Non-pigmented ciliary epithelial cell (primary cell): ENCODE measurements around the gene TRIP6.

Experiments
- DNase-seq: peaks from one replicate; pipeline ENCODE4 v3.0.0-alpha.2; 2010; ENCODE audit warnings: low read depth

Gene TRIP6, protein sequence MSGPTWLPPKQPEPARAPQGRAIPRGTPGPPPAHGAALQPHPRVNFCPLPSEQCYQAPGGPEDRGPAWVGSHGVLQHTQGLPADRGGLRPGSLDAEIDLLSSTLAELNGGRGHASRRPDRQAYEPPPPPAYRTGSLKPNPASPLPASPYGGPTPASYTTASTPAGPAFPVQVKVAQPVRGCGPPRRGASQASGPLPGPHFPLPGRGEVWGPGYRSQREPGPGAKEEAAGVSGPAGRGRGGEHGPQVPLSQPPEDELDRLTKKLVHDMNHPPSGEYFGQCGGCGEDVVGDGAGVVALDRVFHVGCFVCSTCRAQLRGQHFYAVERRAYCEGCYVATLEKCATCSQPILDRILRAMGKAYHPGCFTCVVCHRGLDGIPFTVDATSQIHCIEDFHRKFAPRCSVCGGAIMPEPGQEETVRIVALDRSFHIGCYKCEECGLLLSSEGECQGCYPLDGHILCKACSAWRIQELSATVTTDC

DNA sequence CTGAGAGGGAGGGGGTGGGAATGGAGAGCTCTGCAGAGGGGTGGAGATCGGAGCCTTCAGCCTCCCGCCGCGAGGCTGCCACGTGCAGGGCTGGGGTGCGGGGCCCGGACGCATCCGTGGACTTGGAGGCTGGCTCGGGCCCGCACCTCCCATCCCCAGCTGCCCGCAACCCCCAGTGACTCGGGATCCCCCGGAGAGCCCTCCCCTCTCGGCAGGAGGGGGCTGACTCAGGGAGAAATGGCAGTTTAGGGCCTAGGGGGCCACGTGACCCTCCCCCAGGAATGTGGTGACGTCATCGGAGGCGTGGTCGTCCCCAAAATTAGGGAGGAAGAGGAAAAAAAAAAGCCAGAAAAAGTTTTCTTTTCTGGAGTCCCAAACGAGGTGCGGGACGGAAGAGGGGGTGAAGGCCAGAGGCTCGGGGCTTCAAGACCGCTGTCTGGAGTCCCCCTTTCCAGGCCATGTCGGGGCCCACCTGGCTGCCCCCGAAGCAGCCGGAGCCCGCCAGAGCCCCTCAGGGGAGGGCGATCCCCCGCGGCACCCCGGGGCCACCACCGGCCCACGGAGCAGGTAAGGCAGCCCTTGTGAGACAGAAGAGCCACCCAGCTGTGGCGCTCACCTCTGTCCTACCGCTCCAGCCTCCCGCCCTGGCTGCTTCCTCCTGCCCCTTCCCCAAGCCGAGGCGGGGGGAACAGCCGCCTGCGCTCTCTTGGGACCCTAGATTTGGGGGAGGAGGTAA is at the start of gene TRIP6:
TRIP6 (plus strand) TSS at position 348 of the 736 bp plus-strand sequence; CDS start at position 459, 111 bp downstream.
- DNase-seq, result peak; percentile 67

DNA sequence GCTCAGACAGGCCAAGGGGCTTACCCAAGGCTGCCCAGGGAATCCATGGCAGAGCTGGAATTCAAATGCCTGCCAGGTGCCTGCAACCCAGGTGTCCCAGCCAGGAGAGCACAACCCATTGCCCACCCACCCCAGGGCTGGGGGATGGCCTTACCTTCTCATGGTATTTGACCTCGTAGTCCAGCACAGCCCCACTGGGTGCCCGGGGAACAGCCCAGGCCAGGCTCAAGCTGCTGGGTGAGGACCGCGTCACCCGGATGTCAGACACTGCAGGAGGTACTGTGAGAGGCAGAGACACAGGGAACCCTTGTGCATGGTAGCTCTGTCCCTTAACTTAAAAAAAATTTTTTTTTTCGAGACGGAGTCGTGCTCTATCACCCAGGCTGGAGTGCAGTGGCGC is 48.8 kb upstream of the TRIP6 start:
- DNase-seq, result no peak

DNA sequence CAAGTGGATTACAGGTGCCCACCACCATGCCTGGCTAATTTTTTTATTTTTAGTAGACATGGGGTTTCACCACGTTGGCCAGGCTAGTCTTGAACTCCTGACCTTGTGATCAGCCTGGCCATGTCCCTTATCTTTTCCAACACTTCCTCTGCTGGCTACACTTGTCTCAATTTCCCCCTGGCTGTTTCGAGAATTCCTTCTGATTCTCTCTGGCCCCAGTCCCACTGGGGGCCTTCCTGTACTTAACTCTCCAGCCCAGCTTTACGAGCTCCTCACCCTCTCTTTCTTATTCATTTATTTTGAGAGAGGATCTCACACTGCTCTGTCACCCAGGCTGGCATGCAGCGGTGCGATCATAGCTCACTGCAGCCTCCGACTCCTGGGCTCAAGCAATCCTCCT is 48.4 kb upstream of the TRIP6 start:
- no peak for DNase-seq

DNA sequence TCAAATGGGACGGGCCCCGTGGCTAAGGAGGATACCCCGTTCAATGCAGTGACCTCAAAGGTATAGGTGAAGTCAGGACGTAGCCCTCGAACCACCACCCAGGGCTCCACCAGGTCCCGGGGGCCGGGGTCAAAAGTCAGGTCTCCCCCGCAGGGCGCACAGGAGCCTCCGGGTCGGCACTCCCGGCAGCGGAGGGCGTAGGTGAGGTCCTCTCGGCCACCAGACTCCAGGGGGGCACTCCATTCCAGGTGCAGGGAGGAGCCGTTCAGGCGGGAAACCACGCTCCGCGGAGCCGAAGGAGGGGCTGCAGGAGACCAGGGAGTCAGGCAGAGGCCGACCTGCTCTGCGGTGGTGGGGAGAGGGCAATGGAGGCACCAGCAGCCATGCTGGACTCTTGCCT is 47.6 kb upstream of the TRIP6 start:
- DNase-seq, result no peak

DNA sequence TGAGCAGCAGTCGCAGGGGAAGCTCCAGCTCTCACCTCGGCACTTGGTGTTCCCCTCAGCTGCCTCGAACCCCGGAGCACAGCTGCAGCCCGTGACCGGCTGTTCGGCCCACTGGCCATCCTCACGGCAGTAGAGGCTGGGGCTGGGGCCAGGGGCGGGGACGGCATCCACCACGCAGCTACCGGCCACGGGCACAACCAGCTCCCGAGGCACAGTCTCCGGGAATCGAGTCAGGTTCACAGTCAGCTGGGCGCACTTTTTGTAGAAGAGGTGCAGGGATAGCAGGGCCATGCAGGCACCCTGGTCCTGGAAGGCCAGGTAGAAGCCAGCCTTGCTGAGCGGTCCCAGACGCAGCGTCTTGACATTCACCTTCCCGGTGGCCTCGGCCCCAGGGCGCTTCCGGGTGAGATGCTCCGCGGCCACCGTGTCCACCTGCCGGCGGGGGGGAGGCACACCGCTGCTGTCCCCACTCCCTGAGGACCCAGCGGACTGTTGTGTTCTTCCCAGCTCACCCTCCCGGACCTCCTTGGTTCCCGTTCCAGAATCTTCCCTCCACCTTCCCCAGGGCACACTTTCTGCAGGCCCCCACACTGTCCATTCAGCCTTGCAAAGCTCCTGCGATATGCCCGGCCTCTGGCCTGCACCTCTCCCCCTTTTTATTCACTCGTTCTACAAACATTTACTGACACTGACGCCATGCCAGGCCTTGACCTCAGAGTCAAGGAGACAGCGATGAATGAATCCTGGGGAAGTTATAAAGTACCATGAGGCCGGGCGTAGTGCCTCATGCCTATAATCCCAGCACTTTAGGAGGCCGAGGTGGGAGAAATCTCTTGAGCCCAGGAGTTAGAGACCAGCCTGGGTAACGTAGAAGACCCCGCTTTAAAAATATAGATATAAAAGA is 44.7 kb upstream of the TRIP6 start:
- DNase-seq, result no peak

DNA sequence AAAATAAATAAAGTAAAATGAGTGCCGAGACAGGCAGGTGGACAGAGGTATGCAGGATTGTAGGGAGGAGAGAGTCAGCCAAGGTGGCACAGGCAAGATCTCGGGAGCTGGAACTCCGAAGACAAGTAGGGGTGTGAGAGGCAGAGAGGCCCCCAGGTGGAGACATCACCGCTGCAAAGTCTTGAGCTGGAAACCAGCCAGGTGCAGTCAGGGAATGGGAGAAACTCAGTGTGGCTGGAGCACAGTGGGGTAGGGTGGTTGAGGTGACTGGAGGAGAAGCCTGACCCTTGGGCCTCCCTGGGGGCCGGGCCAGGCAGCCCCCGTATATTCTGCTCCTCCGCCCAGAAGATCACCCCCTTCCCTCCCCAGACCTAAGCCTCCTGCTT is 44.1 kb upstream of the TRIP6 start:
- no peak for DNase-seq

DNA sequence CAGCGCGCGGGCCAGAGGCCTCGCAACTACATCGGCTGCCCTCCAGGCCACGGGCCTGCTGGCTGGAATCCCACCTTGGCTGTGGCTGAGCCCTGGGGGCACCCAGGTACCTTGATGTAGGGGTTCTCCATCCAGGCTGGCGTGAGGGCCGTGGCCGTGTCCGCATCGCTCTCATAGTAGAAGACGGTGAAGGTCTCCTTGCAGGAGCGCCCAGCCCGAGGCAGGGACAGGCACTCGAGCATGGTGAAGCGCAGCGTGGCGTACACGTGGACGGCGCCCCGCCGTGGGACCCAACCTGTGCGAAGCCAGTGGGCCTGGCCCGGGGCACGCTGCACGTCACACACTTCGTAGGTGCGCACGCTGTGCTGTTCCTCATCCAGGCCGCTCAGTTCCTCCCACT is 43.7 kb upstream of the TRIP6 start:
- no peak for DNase-seq

DNA sequence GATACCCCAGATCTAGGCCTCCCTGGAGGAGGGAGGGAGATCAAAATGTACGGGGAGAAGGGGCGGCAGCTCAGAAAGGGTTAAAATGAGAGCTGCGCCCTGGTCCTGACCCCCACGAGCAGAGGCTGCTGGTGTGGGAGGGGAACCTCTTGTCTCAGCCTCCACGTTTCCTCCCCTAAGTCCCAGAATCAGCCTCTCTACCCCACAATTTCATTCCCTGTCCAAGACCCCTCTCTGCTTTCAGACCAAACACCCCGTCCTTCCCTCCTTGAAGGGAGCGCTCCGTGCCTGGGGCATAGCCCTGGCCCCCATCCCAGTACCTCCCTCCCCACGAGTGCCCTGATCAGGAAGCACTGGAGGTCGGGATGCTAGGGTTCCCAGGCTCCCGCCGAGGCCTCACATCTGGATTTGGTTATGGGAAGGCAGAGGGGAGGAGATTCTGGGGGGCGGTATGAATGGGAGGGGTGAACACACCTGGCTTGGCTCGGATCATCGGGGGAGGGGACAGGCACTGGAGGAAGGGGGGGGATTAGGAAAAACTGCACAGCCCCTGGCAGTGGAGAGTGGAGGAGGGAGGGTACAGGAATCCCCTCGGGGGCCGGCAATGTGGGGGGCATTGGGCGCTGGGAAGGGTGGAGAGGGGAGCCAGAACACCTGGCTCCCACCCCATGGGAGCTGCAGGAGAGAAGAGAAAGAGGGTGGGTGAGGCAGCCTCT is 42.5 kb upstream of the TRIP6 start:
- no peak for DNase-seq

DNA sequence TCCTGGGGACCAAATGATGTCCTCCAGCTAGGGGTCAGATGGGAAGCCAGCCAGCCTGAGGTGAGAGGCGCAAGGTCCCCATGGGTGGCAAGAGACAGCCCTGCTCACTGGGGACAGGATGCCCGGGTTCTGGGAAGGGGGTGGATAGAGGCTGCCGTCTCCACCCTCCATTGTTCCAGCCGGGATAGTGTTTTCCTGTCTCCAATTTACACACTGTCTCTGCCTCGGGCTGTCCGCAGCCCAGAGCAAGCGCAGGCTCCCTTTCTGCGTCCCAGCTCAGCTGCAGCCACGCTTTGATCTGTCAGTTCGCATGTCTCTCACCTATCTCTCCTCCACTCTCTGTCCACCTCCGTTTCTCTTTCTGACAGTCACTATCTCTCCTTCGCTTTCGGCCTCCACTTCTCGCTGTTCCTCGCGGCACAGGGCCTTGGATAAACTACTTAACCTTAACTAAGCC is 41.9 kb upstream of the TRIP6 start:
- DNase-seq, result no peak

DNA sequence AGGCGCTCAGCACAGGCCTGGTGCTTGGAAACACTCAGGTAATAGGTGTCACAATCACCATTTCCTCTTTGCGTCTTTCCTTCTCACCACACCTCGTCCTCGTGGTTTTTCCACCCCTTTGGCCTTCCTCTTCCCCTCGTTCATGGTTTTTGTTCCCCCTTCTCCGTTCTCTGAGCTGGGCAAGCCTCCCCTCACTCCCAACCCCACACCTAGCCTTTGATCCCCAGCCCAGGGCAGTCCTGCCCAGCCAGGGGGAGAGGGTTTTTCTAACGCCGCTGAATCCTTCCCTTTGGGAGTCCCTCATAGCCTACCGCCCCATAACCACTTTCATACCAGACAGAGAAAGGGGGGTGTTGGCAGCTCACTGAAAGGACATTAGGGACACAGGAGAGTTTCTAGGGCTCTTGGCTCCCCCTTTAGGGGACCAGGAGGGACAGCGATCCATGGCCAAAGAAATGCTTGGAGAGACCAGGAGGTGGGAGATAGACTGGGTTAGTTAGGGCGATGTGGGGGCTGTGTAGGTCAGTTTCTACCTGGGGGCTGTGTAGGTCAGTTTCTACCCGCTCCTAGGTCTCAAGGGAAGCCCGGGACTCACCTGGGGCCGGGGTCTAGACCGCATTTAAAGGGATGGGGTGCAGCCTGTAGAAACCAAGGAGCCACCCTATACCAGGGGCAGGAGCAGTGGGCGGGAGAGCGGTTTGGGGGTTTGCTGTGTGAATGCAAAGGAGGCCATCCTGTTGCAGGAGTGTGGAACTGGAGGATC is 41.3 kb upstream of the TRIP6 start:
- no peak for DNase-seq

DNA sequence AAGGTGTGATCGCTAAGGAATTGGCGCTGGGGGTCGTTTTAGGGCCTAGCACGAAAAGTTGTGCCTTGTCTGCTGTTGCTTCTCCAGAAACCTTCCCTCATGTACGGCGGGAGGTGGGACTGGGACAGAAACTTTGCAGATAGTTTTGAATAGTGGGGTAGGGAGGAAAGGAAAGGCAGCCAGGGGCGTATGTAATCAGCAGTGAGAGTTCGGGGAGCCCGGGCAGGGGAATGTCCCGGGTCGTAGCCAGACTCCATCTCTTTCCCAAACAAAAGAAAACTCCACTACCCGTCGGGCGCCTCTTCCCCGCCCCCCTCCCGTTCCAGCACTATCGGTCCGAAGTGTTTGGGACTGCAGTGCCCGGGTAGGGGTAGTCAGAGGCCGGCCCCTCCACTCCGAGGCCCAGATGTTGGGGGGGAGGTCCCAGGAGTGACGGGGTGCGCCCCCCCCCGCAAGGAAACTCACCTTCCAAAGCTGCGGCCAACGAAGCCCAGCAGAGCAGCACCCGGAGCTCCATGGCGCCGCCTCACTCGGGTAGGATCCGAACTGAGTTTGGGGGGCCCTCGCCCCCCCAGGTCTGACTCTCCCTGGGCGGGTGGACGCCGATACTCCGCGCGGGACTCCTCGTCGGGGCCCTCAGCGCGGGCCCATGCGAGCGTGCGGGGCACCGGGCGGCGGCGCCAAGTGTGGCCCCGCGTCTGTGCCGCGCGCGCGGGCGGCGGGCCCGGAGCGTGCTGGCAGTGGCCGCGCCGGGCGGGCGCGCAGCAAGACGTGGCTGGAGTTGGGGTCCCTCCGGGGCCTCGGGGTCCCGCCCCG is 40.5 kb upstream of the TRIP6 start:
- DNase-seq, result no peak

DNA sequence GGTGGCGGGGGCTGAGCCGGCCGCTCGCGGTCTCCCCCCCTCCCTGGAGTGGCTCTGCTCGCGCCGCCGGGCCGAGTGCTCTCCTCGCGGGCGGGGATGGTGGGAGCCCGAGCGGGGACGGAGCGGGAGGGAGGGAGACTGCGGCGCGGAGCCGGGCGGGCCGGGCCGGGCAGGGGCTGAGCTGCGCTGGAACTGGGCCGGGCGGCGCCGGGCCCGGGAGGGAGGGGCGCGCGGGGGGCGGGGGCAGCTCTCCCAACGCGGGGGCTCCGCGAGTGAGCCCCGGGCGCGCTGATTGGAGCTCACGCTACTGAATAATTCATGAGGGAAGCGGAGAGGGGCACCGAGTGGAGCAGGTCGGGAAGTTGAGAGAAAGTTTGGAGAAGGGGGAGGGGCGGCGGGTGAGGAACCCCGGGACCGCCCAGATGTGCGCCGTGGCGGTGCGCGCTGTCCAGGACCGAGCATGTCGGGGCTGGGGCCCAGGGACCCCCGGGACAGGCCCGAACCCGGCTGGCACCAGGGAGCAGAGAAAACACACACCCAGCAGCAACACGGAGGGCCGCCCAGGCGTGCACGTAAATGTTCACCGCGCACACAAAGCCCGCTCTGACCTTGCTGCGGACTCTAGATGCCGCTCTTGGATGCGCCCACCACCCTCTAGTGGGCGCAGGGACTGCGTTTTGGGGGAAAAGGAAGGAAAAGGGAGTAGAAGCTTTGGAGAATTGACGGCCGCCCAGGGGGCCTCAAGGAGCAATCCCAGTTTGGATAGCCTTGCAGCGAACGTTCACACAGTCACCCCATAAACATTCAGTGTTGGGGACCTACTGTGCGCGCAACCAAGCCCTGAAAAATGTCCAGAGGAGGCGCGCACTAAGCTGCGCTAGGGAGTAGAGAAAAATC is 39.6 kb upstream of the TRIP6 start, which contains the start of gene EPHB4:
EPHB4 (minus strand) TSS at position 194 of the 897 bp plus-strand sequence. CDS start 493 bp downstream, outside the sequence.
- no peak for DNase-seq

DNA sequence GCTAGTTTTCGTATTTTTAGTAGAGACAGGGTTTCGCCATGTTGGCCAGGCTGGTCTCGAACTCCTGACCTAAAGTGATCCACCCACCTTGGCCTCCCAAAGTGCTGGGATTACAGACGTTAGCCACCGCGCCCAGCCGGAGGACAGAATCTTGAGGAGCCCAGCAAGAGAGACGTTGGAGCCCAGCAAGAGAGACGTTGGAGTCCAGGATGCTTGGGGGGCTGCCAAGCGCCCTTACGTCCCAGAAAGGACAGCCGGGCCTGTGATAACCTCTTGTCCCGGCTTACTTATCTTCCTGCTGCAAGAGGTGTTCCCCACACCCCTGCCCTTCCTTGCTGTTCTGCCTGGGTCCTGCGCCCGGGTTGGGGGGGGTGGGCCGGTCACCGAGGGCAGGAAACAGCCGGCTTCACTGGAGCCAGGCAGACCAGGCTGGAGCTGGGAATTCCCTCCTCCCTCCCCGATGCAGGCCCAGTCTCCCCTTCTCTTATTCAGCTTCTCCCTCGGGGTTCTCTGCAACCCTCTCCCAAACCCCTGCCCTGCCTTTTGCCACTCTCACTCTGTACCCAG is 38.0 kb upstream of the TRIP6 start:
- DNase-seq, result no peak

DNA sequence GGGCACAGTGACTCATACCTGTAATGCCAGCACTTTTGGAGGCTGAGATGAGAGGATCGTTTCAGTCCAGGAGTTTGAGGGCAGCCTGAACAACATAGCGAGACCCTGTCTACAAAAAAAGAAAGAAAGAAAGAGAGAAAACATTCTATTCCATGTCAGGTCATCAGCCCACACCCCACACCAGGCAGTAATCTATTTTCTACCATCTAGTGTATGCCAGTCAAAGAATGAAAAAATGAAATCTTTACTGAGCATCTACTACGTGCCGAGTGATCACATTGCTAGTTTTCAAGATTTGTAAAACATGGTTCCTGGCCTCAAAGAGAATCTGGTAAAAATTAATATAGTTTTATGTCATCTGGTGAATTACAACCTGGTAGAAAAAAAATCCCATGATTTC is 36.8 kb upstream of the TRIP6 start:
- no peak for DNase-seq

DNA sequence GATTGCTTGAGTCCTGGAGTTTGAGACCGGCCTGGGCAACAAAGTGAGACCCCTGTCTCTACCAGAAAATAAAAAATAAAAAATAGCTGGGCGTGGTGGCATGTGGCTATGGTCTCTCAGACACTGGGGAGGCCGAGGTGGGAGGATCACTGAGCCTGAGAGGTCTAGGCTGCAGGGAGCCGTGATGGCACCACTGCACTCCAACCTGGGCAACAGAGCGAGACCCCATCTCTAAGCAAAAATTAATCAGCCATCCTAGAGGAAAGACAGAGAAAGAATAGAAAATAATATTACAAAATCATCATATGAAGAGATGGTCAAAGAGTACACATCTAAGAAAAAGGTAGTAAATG is 34.9 kb upstream of the TRIP6 start:
- no peak for DNase-seq

DNA sequence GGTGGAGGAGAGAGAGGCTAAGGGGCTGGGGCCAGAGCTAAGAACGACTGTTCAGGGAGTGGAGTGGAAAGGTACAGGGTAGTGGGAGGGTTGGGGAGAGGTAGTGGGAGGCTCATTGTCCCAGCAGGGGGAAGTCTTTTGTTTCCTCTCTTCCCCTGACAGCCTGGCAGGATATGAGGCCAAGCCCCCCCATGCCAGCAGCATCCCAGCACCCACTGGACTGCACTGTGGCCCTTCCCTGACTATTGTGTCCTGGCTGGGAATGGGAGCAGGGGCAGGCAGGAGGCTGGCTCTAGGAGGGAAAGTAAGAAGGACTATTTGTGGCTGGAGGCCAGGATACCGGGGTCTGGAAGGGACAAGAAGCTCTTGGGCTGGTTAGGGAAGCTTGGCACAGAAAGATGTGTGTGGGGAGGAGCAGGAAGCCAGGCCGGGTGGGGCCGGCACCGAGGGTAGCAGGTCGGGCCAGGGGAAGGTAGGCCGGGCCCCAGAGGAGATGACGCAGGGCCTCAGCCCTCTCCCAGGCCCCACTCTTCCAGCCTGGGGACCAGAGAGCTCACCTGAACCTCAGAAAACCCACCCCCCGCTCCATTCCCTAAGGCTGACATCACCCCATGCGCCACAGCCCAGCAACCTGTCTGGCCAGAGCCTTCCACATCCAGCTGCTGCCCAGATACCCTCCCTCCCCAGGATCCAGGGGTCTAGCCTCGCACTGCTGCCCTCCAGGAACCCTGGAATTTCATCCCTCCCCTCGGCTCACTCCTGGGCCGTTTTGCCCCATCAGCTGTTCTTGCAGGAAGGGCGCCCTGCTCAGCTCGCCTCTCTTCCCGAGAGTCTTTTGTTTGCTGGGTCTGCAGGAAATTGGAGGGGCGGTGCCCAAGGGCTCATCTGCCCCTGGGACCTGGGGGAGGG is 31.0 kb upstream of the TRIP6 start:
- DNase-seq, result no peak

DNA sequence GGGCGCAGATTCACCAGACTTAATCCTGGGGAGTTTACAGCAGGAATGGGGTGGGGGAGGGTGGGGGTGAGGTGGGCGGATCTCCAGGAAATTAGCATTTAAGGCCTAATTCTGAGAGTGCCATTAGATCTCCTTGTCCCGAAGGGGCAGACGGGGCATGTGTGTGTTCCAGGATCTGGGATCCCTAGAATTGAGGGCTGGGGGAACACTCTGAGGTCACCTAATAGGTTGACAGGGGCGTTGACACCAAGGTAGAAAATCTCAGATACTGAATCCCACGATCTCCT is 30.4 kb upstream of the TRIP6 start:
- DNase-seq, result no peak
